Measurements from ENCODE around the gene COL5A1.
A peak's percentile ranks its signal among the peaks of the same experiment; 100 is the strongest.

COL5A1 gene

DNA sequence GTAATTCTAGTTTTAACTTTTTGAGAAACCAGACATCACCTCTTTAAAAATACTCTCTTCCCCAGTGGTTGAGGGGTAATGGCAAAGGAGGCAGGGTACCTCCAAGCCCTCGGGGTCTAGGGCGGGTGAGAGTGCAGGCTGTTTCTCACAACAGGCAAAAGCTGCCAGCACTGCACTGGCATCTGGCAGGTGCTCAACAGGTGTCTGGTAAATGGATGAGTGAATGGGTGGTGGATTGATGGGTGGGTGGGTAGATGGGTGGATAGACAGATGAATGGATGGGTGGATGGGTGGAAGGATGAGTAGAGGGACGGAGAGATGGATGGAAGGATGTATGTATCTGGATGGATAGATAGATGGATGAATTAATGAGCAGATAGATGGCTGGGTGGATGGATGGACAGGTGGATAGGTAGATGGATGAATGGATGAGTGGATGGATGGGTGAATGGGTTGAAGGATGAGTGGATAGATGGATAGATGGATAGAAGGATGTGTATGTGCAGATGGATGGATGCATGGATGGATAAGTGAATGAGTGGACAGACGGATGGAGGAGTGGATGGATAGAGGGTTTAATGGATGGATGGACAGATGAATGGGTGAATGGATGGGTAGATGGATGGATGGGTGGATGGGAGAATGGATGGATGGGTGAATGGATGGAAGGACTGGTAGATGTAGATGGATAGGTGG is 84.6 kb downstream of the COL5A1 start:
- FAIRE-seq (no peak), DNase-seq (ENCODE audit: insufficient read length, low spot score) (no peak)
- TF ChIP-seq POLR2A (IDR thresholded peaks at IDR 0.05; ENCODE audit: low read depth, low read length), result no peak

GRCh38 chr9:134726722-134727034 is 85.1 kb downstream of the COL5A1 start:
- FAIRE-seq, result no peak
- no peak for TF ChIP-seq POLR2A (IDR thresholded peaks at IDR 0.05; ENCODE audit: low read depth, low read length)
- no peak for DNase-seq (ENCODE audit: insufficient read length, low spot score)

- no peak for TF ChIP-seq POLR2A (IDR thresholded peaks at IDR 0.05; ENCODE audit: low read depth, low read length)
- DNase-seq (ENCODE audit: insufficient read length, low spot score) (no peak), FAIRE-seq (no peak)
Measured at GRCh38 chr9:134728021-134728795, 86.6 kb downstream of the COL5A1 start.

GRCh38 chr9:134728801-134729495 is 87.3 kb downstream of the COL5A1 start:
- DNase-seq (ENCODE audit: insufficient read length, low spot score) (no peak), FAIRE-seq (no peak)
- TF ChIP-seq POLR2A (IDR thresholded peaks at IDR 0.05; ENCODE audit: low read depth, low read length), result no peak

DNA sequence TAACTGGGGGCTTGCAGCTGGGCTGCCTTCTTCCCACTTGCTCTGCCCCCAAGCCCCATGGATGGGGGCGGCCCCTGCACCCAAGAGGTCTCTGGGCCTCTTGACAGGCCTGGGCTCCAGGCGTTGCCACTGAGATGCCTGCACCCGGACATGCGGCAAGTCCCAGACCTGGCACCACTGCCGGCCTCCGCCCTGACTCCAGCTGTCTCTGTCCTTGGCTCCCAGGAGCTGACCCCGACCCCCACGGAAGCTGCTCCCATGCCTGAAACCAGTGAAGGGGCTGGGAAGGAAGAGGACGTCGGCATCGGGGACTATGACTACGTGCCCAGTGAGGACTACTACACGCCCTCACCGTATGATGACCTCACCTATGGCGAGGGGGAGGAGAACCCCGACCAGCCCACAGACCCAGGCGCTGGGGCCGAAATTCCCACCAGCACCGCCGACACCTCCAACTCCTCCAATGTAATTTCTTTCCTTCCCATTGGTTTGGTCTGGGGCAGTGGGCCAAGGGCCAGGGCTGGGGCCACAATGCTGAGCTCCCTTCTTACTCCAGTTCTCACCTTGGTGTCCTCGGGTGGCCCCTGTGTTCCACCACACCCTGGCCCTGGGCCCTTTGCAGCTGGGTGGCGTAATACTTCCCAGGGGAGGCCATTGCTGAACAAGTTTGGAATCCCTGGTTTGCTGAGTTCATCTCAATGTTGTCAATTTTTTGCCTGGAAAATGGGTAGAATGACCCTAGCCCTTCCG is 88.6 kb downstream of the COL5A1 start:
- no peak for DNase-seq (ENCODE audit: insufficient read length, low spot score)
- no peak for FAIRE-seq
- TF ChIP-seq POLR2A (IDR thresholded peaks at IDR 0.05; ENCODE audit: low read depth, low read length), result no peak

DNA sequence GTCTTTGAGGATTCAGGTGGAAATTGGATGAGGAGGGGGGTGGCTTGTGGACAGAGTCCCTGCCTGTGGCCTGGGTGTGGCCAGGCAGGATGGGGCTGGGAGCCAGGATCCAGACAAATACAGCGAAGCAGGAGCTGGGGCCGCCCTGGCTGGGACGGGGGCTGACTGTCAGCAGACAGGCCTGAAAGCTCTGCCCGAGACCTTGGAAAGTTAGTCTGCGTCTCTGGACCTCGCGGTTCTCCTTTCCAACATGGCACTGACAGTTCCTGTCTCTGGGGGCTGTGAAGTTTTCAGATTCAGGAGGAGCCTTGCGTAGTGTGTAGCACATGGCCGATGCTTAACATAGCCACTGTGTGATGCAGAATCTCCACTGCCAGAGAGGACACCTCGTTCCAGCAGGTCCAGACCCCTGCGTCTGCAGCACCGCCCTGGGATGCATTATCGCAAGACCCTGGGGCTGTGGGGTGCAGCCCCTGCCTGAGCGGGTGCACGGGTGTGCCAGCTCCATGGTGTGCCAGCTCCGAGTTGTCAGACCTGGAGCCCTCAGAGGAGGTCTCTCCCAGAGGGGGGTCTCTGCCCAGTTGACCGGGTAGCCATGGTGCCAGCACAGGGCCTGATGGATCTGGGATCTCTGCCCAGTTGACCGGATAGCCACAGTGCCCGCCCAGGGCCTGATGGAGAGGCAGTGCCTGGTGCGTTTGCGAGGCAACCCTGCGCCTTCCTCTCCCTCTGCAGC is 89.3 kb downstream of the COL5A1 start:
- FAIRE-seq (no peak), DNase-seq (ENCODE audit: insufficient read length, low spot score) (no peak)
- TF ChIP-seq POLR2A (IDR thresholded peaks at IDR 0.05; ENCODE audit: low read depth, low read length), result no peak

DNA sequence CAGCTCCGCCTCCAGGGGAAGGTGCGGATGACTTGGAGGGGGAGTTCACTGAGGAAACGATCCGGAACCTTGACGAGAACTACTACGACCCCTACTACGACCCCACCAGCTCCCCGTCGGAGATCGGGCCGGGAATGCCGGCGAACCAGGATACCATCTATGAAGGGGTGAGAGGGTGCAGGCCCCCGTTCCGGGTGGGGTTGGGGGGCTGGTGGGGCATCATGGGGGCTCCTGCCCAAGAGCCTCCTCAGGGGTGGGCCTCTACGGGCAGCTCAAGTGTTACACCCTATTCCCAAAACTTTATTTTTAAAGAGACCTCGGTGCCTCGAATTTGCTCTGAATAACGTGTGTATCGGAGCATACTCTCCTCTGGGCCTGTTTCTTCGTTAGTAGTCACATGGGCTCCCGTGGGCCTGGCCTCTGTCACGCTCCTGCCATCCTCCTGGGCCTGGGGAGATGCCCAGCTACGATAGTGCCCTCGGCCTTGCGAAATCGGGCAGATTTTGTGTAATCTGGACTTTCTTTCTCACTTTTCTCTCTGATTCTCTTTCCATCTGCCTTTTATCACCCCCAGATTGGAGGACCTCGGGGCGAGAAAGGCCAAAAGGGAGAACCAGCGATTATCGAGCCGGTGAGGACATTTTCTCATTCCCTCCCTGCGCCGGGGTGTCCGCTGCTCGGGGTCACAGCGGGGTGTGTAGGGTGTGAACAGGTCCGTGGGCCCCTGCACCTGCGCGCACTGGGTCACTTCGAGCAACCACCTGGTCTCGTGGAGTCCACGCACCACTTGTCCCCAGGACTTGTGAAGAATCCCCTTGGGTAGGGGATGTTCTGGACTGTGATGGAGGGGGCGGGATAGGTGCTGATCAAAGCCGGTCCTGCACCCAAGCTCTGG is 90.1 kb downstream of the COL5A1 start:
- FAIRE-seq (no peak), DNase-seq (ENCODE audit: insufficient read length, low spot score) (no peak)
- no peak for TF ChIP-seq POLR2A (IDR thresholded peaks at IDR 0.05; ENCODE audit: low read depth, low read length)

DNA sequence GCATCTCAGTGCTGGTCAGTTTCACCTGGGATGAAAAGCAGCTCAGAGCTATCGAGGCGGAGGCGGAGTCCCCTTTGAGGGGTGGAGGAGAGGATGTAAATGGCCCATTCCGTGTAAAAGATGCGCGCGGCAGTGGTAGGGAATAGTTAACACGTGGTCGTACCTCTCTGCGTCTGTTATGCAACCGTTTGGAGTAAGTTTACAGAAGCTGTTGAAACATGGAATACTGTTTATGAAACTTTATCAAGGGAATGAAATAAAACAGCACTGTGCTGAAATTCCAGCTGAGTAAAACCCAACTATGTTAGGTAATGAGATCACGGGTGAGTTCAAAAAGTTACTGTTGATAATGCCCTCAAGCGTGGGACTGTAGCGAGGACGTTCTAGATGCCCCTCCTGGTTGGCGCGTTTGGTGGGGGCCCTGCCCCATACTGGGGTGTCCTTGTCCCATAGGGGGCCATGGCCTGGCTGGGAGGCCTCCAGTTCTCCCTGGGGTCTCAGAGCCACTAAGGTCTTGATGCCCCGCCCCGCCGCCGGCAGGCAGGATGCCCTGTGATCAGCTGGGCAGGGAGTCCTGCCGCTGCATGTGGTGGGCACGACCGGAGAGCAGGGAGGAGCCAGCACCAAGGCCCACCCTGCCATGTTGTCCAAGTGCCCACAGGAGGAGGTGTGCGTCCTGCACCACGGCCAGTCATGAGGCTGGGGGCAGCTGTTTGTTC is 90.9 kb downstream of the COL5A1 start:
- FAIRE-seq, result no peak
- no peak for DNase-seq (ENCODE audit: insufficient read length, low spot score)
- TF ChIP-seq POLR2A (IDR thresholded peaks at IDR 0.05; ENCODE audit: low read depth, low read length), result no peak

- no peak for TF ChIP-seq POLR2A (IDR thresholded peaks at IDR 0.05; ENCODE audit: low read depth, low read length)
- FAIRE-seq (no peak), DNase-seq (ENCODE audit: insufficient read length, low spot score) (no peak)
Measured at GRCh38 chr9:134733480-134734232, 92.1 kb downstream of the COL5A1 start.

- FAIRE-seq, result no peak
- peak; percentile 69 for DNase-seq (ENCODE audit: insufficient read length, low spot score)
- TF ChIP-seq POLR2A (IDR thresholded peaks at IDR 0.05; ENCODE audit: low read depth, low read length), result no peak
Measured at GRCh38 chr9:134734270-134734669, 92.7 kb downstream of the COL5A1 start.

DNA sequence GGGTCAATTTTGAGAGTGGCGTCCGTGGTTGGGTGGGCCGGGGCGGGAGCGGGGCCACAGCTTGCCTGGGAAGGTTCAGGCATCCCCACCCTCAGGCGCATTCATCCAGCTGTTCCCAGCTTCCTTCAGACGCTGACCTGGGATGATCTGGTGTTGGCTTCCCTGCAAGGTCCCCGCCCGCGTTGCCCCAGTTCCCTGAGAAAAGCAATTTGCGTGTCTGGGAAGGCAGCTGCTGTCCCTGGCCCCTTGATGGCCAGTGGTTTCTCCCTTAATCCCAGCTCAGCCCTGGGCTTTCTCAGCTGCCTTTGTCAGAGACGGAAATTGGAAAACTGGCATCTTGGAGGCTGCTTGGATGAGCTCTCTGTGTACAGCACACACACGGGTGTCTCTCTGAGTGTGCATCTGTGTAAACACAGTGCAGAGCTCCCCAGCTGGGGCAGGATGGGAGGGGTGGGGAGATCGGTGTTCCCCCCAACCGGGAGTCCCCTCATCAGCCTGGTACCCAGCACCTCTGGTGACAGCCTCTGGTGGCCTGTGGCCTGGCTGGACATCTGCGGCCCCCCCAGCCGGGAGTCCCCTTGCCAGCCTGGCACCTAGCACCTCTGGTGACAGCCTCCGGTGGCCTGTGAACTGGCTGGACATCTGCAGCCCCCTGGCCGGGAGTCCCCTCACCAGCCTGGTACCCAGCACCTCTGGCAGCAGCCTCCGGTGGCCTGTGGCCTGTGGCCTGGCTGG is 94.0 kb downstream of the COL5A1 start:
- DNase-seq (ENCODE audit: insufficient read length, low spot score), result no peak
- no peak for FAIRE-seq
- no peak for TF ChIP-seq POLR2A (IDR thresholded peaks at IDR 0.05; ENCODE audit: low read depth, low read length)

All from H54 (cell line).